Activated naive CD8-positive, alpha-beta T cell treated with anti-CD3 and anti-CD28 coated beads, Interleukin-2, amount 50 U/mL, for 24 hours (primary cell): ENCODE measurements around the gene SPATA46.

Source experiments
- ATAC-seq: fragments of 150-1000 bp; cut with Tn5 transposase; one replicate; pipeline ENCODE4 v1.10.0; 2021
- DNase-seq: peaks from one replicate; pipeline ENCODE4 v3.0.0; 2021
- H3K27ac Mint-ChIP-seq: one replicate; pipeline ENCODE4 v1.8.0; 2021; ENCODE audit warnings: mild to moderate bottlenecking, mixed read lengths
- H3K27me3 Mint-ChIP-seq: one replicate; pipeline ENCODE4 v1.8.0; 2021; ENCODE audit warnings: mixed read lengths
- H3K36me3 Mint-ChIP-seq: one replicate; pipeline ENCODE4 v1.8.0; 2021; ENCODE audit warnings: low read depth, mixed read lengths
- H3K4me1 Mint-ChIP-seq: one replicate; pipeline ENCODE4 v1.8.0; 2021; ENCODE audit warnings: mixed read lengths
- H3K4me3 Mint-ChIP-seq: one replicate; pipeline ENCODE4 v1.8.0; 2021; ENCODE audit warnings: mild to moderate bottlenecking, moderate library complexity, mixed read lengths
- H3K9me3 Mint-ChIP-seq: one replicate; pipeline ENCODE4 v1.8.0; 2021; ENCODE audit warnings: mixed read lengths

SPATA46 gene

DNA sequence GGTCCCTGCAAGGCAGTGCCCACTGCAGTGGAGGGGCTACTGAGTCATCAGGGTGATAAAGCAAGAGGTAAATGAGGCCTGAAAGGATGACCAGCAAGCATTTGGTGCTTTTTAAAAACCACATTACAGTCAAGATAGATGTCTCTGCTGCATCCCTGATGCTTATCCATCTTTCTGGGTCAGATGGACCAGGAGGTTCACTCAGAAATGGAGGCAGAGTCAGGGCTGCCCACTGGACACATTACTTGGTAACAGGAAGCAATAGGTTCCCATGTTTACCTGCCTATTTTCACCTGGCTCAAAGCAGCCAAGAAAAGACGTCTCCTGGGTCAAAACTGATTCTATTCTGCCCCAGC is 3.6 kb downstream of the SPATA46 start:
- Mint-ChIP-seq H3K27ac (no peak overlapping the region), H3K4me3 (no peak overlapping the region), H3K9me3 (no peaks in the 10 kb centered on the region), H3K36me3 (no peaks in the 10 kb centered on the region), H3K4me1 (no peaks in the 10 kb centered on the region), H3K27me3 (no peaks in the 10 kb centered on the region)
- ATAC-seq (no peak), DNase-seq (no peak)

DNA sequence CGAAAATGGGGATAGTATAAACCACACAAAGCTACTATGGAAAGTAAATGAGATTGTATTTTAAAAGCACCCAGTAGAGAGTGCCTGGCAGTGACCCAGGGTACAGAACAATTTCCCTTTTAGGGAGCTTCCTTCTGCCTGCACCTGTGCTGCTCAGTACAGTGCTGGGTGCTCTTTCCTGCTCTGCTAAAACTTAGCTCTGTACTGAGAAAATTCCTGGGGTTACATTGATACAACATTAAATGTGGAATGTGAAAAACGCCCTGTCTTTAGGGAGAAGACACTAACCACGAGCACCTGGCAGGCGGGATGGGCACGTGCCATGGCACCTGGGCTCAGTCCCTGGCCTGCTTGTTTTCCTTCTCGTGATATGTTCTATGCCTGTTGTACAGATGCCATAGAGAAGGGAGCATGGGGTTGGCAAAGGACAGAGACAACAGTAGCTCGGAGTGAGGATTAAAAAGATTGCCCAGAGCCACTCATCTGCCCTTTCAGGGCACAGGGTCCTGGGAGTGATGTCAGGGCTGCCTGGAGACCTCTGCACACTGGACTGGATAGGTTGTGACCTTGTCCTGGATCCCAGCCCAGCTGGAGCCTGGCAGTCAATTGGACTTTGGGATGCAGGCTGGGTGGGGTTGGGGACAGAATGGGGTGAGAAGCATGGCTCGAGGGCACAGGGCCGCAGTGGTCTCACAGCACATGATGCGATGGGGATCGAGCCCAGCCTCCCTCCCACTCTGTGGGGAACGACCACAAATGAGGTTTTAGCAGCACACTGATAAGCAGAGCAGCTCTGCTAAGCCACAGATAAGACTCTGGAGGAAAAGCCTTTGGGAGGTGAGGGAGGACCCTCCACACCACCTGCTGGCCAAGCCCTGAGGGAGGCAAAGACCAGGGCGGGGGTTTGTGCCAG is 4.2 kb downstream of the SPATA46 start:
- no peaks in the 10 kb centered on the region for H3K4me1 Mint-ChIP-seq
- no peaks in the 10 kb centered on the region for H3K36me3 Mint-ChIP-seq
- no peaks in the 10 kb centered on the region for H3K9me3 Mint-ChIP-seq
- H3K27me3 Mint-ChIP-seq: no peaks in the 10 kb centered on the region
- no peak for DNase-seq
- H3K27ac Mint-ChIP-seq: no peak overlapping the region
- no peak overlapping the region for H3K4me3 Mint-ChIP-seq
- ATAC-seq: no peak

GRCh38 chr1:162371611-162372010 is 5.0 kb downstream of the SPATA46 start:
- Mint-ChIP-seq H3K36me3 (no peaks in the 10 kb centered on the region), H3K4me1 (no peaks in the 10 kb centered on the region), H3K27me3 (no peaks in the 10 kb centered on the region)

DNA sequence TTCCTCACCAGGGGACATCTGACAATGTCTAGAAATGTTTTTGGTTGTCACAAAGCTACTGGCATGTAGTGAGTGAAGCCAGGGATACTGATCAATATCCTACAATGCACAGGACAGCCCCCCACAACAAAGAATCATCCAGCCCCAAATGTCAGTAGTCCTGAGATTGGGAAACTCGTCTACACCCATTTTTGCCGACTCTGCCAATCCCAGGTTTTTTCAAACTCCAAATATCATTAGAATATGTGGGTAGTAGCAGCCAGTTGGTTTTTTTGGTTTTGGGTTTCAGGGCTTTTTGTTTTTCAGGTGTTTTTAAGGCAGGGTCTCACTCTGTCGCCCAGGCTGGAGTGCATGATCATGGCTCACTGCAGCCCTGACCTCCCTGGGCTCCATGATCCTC is 5.9 kb downstream of the SPATA46 start:
- Mint-ChIP-seq H3K36me3 (no peaks in the 10 kb centered on the region), H3K4me1 (no peaks in the 10 kb centered on the region), H3K27me3 (no peaks in the 10 kb centered on the region), H3K4me3 (no peak overlapping the region), H3K9me3 (no peaks in the 10 kb centered on the region), H3K27ac (no peak overlapping the region)
- DNase-seq (no peak), ATAC-seq (no peak)

More at GRCh38 chr1:162371611-162372010, 5.0 kb downstream of the SPATA46 start:
- Mint-ChIP-seq H3K27ac (no peak overlapping the region), H3K4me3 (no peak overlapping the region), H3K9me3 (no peaks in the 10 kb centered on the region)
- DNase-seq (no peak), ATAC-seq (no peak)

DNA sequence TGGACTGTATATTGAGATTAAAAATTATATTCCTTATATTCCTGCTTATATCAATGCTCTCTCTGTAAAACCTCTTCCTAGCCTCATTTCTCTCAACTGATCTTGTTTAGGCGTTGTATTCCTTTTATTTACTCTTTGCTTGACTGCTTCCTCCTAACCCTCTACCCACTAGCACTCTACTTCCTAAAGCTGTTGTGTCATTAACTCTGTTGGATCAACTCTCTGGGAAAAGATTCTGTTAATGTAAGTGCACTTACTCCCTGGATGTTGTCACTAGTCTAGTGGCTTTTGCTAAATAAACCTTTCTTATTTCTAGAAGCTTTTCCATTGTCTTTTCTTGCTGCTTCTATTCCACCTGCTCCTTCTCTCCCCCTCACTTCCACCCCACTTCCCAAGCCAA is 6.5 kb downstream of the SPATA46 start:
- DNase-seq (no peak), ATAC-seq (no peak)
- Mint-ChIP-seq H3K27me3 (no peaks in the 10 kb centered on the region), H3K9me3 (no peaks in the 10 kb centered on the region), H3K4me3 (no peak overlapping the region), H3K27ac (no peak overlapping the region), H3K36me3 (no peaks in the 10 kb centered on the region), H3K4me1 (no peaks in the 10 kb centered on the region)

DNA sequence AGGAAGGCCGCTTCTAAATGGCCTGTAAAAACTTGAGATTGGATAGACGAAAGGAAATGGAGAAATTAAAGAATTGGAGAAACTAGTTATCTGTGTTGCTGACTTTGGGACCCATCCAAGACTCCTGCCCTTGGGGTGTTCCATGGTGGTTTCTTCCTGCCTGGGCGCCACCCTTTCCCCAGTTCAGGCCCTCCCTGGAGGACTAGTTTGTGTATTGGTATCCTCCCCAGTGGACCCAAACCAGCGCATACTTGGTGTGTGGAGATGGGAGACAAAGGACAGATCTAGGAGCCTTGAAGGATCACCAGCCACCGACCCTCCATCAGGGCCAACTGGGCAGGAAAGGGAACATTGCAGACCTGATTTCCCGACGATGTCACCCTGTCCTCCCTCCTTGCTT is 7.1 kb downstream of the SPATA46 start:
- H3K4me1 Mint-ChIP-seq: no peaks in the 10 kb centered on the region
- no peaks in the 10 kb centered on the region for H3K36me3 Mint-ChIP-seq
- H3K27me3 Mint-ChIP-seq: no peaks in the 10 kb centered on the region
- no peak overlapping the region for H3K27ac Mint-ChIP-seq
- ATAC-seq (no peak), DNase-seq (no peak)
- no peaks in the 10 kb centered on the region for H3K9me3 Mint-ChIP-seq
- H3K4me3 Mint-ChIP-seq: no peak overlapping the region

- no peaks in the 10 kb centered on the region for H3K27me3 Mint-ChIP-seq
- no peaks in the 10 kb centered on the region for H3K4me1 Mint-ChIP-seq
- no peaks in the 10 kb centered on the region for H3K36me3 Mint-ChIP-seq
- DNase-seq (no peak), ATAC-seq (no peak)
- H3K9me3 Mint-ChIP-seq: no peaks in the 10 kb centered on the region
- no peak overlapping the region for H3K4me3 Mint-ChIP-seq
- H3K27ac Mint-ChIP-seq: no peak overlapping the region
Observed at GRCh38 chr1:162368451-162368850, 8.2 kb downstream of the SPATA46 start.

- no peak overlapping the region for H3K27ac Mint-ChIP-seq
- H3K4me1 Mint-ChIP-seq: no peaks in the 10 kb centered on the region
- no peaks in the 10 kb centered on the region for H3K9me3 Mint-ChIP-seq
- H3K27me3 Mint-ChIP-seq: no peaks in the 10 kb centered on the region
- H3K4me3 Mint-ChIP-seq: no peak overlapping the region
- H3K36me3 Mint-ChIP-seq: no peaks in the 10 kb centered on the region
- no peak for DNase-seq
- ATAC-seq: no peak
Observed at GRCh38 chr1:162367772-162368171, 8.9 kb downstream of the SPATA46 start.

DNA sequence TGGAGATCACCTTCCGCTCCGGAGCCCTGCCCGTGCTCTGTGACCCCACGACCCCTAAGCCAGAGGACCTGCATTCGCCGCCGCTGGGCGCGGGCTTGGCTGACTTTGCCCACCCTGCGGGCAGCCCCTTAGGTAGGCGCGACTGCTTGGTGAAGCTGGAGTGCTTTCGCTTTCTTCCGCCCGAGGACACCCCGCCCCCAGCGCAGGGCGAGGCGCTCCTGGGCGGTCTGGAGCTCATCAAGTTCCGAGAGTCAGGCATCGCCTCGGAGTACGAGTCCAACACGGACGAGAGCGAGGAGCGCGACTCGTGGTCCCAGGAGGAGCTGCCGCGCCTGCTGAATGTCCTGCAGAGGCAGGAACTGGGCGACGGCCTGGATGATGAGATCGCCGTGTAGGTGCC is 9.6 kb downstream of the SPATA46 start:
- H3K4me3 Mint-ChIP-seq: no peak overlapping the region
- ATAC-seq (no peak), DNase-seq (no peak)
- no peaks in the 10 kb centered on the region for H3K36me3 Mint-ChIP-seq
- no peaks in the 10 kb centered on the region for H3K9me3 Mint-ChIP-seq
- no peaks in the 10 kb centered on the region for H3K4me1 Mint-ChIP-seq
- H3K27me3 Mint-ChIP-seq: no peaks in the 10 kb centered on the region
- H3K27ac Mint-ChIP-seq: no peak overlapping the region

- H3K27me3 Mint-ChIP-seq: no peaks in the 10 kb centered on the region
- no peak overlapping the region for H3K4me3 Mint-ChIP-seq
Observed at GRCh38 chr1:162366671-162367070, 10.0 kb downstream of the SPATA46 start.

DNA sequence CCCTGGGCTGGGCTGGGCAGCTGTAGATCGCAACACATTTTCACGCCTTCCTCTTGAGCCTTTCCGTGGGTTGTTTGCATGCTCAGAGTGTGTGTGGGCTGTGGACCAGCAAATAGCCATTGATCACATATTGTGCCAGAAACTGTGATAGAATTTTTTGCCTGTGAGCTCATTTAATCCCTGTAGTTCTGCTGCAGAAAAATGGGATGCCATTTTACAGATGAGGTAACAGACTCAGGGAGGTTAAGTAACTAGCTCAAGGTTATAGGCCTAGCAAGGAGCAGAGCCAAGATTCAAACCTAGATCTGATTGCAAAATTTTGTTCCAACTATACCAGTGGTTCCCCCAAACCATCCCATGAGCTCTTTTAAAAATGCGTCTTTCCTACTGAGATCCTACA is 10.5 kb downstream of the SPATA46 start:
- no peaks in the 10 kb centered on the region for H3K4me1 Mint-ChIP-seq
- no peak overlapping the region for H3K27ac Mint-ChIP-seq
- DNase-seq (no peak), ATAC-seq (no peak)
- H3K4me3 Mint-ChIP-seq: no peak overlapping the region
- H3K36me3 Mint-ChIP-seq: no peaks in the 10 kb centered on the region
- H3K27me3 Mint-ChIP-seq: no peaks in the 10 kb centered on the region
- no peaks in the 10 kb centered on the region for H3K9me3 Mint-ChIP-seq

More at GRCh38 chr1:162366671-162367070, 10.0 kb downstream of the SPATA46 start:
- no peaks in the 10 kb centered on the region for H3K36me3 Mint-ChIP-seq
- H3K4me1 Mint-ChIP-seq: no peaks in the 10 kb centered on the region
- no peaks in the 10 kb centered on the region for H3K9me3 Mint-ChIP-seq
- DNase-seq (no peak), ATAC-seq (no peak)
- no peak overlapping the region for H3K27ac Mint-ChIP-seq

DNA sequence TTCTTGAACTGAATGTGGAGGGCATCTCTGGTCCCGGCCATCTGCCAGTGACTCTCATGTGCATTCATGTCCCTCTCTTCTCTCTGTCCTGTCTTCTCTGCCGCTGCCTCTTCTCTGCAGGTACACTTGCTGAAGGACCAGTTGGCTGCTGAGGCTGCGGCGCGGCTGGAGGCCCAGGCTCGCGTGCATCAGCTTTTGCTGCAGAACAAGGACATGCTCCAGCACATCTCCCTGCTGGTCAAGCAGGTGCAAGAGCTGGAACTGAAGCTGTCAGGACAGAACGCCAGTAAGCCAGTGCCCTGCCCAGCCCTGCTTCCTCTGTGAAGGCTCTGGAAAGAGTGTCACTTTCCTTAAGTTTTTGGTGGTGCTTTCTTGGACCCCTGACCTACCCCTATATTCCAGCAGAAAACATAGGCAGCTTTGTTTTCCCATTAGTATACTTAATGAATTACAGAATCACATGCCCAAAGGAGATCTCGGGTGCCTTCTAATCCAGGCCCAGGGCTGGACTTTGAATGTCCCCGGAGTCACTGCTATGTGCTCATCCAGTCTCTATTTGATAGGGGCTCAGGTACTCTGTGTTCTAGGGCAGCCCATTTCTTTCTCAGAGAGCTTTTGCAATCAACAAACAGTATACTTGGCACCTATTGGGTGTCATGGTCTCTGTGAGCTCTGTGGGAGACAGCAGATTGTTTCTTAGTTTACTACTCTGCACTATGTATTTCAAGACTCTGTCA is 11.2 kb downstream of the SPATA46 start:
- DNase-seq: no peak
- no peak overlapping the region for H3K27ac Mint-ChIP-seq
- no peak for ATAC-seq
- H3K9me3 Mint-ChIP-seq: no peaks in the 10 kb centered on the region
- no peaks in the 10 kb centered on the region for H3K27me3 Mint-ChIP-seq
- no peaks in the 10 kb centered on the region for H3K4me1 Mint-ChIP-seq
- no peaks in the 10 kb centered on the region for H3K36me3 Mint-ChIP-seq
- no peak overlapping the region for H3K4me3 Mint-ChIP-seq

- Mint-ChIP-seq H3K4me3 (no peak overlapping the region), H3K4me1 (no peaks in the 10 kb centered on the region), H3K9me3 (no peaks in the 10 kb centered on the region), H3K36me3 (no peaks in the 10 kb centered on the region), H3K27ac (no peak overlapping the region), H3K27me3 (no peaks in the 10 kb centered on the region)
- DNase-seq (no peak), ATAC-seq (no peak)
Observed at GRCh38 chr1:162364498-162364897, 12.2 kb downstream of the SPATA46 start.

- H3K27me3 Mint-ChIP-seq: no peaks in the 10 kb centered on the region
- no peaks in the 10 kb centered on the region for H3K4me1 Mint-ChIP-seq
- H3K4me3 Mint-ChIP-seq: no peak overlapping the region
- no peak for ATAC-seq
- H3K9me3 Mint-ChIP-seq: no peaks in the 10 kb centered on the region
- no peak for DNase-seq
- no peak overlapping the region for H3K27ac Mint-ChIP-seq
- H3K36me3 Mint-ChIP-seq: no peaks in the 10 kb centered on the region
Observed at GRCh38 chr1:162363823-162364222, 12.8 kb downstream of the SPATA46 start.

- Mint-ChIP-seq H3K27ac (no peak overlapping the region), H3K36me3 (no peaks in the 10 kb centered on the region), H3K4me1 (no peaks in the 10 kb centered on the region), H3K4me3 (no peak overlapping the region), H3K9me3 (no peaks in the 10 kb centered on the region), H3K27me3 (no peaks in the 10 kb centered on the region)
- no peak for DNase-seq
- no peak for ATAC-seq
Observed at GRCh38 chr1:162361349-162361748, 15.3 kb downstream of the SPATA46 start.
